Measurements from ENCODE around the gene GPHN.

The GPHN gene

DNA sequence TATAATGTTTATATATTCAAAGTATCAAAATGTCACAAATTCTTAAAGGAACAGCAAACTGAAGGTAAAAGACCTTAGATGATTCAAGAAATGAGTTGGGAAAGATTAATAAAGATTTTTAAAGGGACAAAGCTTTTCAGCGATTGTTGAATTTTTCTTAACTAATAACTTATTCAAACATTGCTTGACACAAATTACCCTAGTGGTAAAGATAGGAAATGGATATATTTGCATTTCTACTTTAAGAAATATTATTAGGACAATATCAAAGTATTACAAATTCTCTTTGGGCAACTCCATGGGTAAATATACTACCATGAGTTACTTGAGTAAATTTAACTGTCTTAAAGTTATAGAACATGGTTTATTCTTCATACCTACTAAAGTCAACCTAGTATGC lies 415.3 kb downstream of the GPHN start:
- H3K9ac ChIP-seq (ENCODE audit: low read length in 5 of 5), result no peak overlapping the region
- H3K36me3 ChIP-seq (ENCODE audit: control insufficient read depth in 5 of 5, insufficient read depth in 5 of 5, low read length in 5 of 5), result peaks cover 11 to 27% (median 20%) of the 10 kb centered on the region in 5 donors
- H3K4me1 ChIP-seq (ENCODE audit: control insufficient read depth in 5 of 5, insufficient read depth in 5 of 5, low read length in 5 of 5), result no peaks in the 10 kb centered on the region
- no peak overlapping the region for H3K4me3 ChIP-seq (ENCODE audit: low read depth in 1 of 5, low read length in 5 of 5)
- H3K9me3 ChIP-seq (ENCODE audit: control insufficient read depth in 5 of 5, low read length in 5 of 5), result no peaks in the 10 kb centered on the region
- no peaks in the 10 kb centered on the region for H3K27me3 ChIP-seq (ENCODE audit: control insufficient read depth in 5 of 5, insufficient read depth in 4 of 5, low read length in 5 of 5)
- H3K27ac ChIP-seq (ENCODE audit: low read depth, low read length), result no peak overlapping the region

DNA sequence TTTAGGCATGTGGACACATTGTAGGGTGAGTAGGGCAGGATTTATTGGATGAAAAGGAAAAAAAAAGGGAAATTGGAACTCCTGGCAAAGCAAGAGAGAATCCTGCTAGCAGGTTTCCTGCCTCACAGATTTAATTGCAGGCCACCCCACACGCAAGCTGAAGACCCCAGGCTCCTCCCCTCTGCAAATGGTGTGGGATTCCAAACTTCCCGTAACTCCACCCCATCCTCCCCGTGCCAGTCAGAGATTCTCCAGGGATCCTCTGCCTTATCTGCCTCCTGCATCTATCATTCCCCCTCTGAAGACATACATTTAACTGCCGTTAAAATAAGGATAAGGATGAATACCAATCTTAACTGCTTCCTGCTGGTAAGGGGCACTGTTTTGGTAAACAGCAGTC lies 431.5 kb downstream of the GPHN start:
- H3K36me3 ChIP-seq (ENCODE audit: control insufficient read depth in 5 of 5, insufficient read depth in 5 of 5, low read length in 5 of 5), result peaks cover 7 to 37% (median 29%) of the 10 kb centered on the region in 5 donors
- H3K27ac ChIP-seq (ENCODE audit: low read depth, low read length), result no peak overlapping the region
- peaks cover 14 to 43% (median 32%) of the 10 kb centered on the region in 5 donors for H3K9me3 ChIP-seq (ENCODE audit: control insufficient read depth in 5 of 5, low read length in 5 of 5)

DNA sequence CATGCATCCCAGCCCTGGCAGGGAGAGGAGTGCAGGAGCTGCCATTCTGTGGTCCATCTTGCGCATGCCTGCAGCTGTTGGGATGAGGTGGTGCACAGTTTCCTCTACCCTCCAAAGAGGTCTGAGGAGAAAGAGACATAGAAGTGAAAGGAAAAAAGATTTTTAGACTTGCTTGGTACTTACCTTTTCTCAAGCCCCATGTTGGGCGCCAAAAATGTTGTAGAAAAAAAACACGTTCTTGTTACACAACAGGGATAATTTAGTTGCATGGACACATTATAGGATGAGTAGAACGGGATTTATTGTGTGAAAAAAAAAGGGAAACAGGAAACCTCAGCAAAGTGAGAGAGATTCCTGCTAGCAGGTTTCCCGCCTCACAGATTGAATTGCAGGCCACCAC lies 436.9 kb downstream of the GPHN start:
- H3K27me3 ChIP-seq (ENCODE audit: control insufficient read depth in 5 of 5, insufficient read depth in 4 of 5, low read length in 5 of 5), result no peaks in the 10 kb centered on the region
- H3K27ac ChIP-seq (ENCODE audit: low read depth, low read length), result no peak overlapping the region
- H3K4me3 ChIP-seq (ENCODE audit: low read depth in 1 of 5, low read length in 5 of 5), result peak overlapping the region; percentile 10 to 58 (median 44)
- H3K36me3 ChIP-seq (ENCODE audit: control insufficient read depth in 5 of 5, insufficient read depth in 5 of 5, low read length in 5 of 5), result peaks cover 10 to 58% (median 34%) of the 10 kb centered on the region in 5 donors
- H3K9me3 ChIP-seq (ENCODE audit: control insufficient read depth in 5 of 5, low read length in 5 of 5), result peaks cover 41 to 78% (median 58%) of the 10 kb centered on the region in 5 donors
- H3K4me1 ChIP-seq (ENCODE audit: control insufficient read depth in 5 of 5, insufficient read depth in 5 of 5, low read length in 5 of 5), result no peaks in the 10 kb centered on the region
- H3K9ac ChIP-seq (ENCODE audit: low read length in 5 of 5), result no peak overlapping the region

More for the DNA sequence above, 431.5 kb downstream of the GPHN start:
- Histone ChIP-seq H3K9ac (ENCODE audit: low read length in 5 of 5) (no peak overlapping the region), H3K4me3 (ENCODE audit: low read depth in 1 of 5, low read length in 5 of 5) (peak overlapping the region in 2 of 5 donors; percentile 2 to 6), H3K4me1 (ENCODE audit: control insufficient read depth in 5 of 5, insufficient read depth in 5 of 5, low read length in 5 of 5) (no peaks in the 10 kb centered on the region), H3K27me3 (ENCODE audit: control insufficient read depth in 5 of 5, insufficient read depth in 4 of 5, low read length in 5 of 5) (no peaks in the 10 kb centered on the region)

DNA sequence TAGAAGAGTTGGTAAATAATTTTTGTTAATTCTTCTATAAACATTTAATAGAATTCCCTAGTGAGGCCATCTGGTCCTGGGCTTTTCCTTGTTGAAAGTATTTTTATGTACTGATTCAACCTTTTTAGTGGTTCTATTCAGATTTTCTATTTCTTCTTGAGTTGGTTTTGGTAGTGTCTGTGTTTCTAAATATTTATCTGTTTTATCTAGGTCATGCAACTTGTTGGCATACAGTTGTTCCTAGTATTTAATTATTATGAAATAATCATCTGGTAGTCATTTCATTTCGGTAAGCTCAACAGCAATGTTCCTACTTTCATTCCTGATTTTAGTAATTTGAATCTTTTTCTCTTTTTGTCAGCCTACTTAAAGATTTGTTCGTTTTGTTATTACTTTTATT lies 447.2 kb downstream of the GPHN start:
- no peak overlapping the region for H3K4me3 ChIP-seq (ENCODE audit: low read depth in 1 of 5, low read length in 5 of 5)
- H3K27me3 ChIP-seq (ENCODE audit: control insufficient read depth in 5 of 5, insufficient read depth in 4 of 5, low read length in 5 of 5), result no peaks in the 10 kb centered on the region
- H3K4me1 ChIP-seq (ENCODE audit: control insufficient read depth in 5 of 5, insufficient read depth in 5 of 5, low read length in 5 of 5), result no peaks in the 10 kb centered on the region
- no peak overlapping the region for H3K27ac ChIP-seq (ENCODE audit: low read depth, low read length)
- peaks cover 10 to 24% (median 18%) of the 10 kb centered on the region in 5 donors for H3K9me3 ChIP-seq (ENCODE audit: control insufficient read depth in 5 of 5, low read length in 5 of 5)
- H3K36me3 ChIP-seq (ENCODE audit: control insufficient read depth in 5 of 5, insufficient read depth in 5 of 5, low read length in 5 of 5), result peaks cover 0 to 11% (median 3%) of the 10 kb centered on the region in 5 donors
- no peak overlapping the region for H3K9ac ChIP-seq (ENCODE audit: low read length in 5 of 5)

DNA sequence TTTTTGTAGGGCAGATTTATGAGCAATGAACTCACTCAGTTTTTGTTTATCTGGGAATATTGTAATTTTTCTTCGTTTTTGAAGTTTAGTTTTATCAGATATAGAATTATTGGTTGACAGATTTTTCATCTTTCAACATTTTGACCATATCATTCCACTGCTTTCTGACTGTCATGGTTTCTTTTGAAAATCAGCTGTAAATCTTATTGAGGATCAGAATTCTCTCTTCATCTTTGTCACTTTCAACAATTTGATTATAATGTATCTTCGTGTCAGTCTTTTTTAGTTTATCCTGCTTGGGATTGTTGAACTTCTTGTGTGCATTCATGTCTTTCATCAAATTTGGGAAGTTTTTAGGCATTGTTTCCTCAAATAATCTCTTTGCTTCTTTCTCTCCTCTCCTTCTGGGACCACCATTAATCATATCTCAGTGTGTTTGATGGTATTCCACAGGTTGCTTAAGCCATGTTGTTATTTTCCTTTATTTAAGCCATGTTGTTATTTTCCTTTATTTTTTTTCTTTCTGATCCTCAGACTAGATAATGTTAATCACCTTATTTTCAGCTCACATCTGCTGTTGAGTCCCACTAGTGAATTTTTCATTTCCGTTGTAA lies 451.6 kb downstream of the GPHN start:
- H3K27me3 ChIP-seq (ENCODE audit: control insufficient read depth in 5 of 5, insufficient read depth in 4 of 5, low read length in 5 of 5), result no peaks in the 10 kb centered on the region
- peaks cover 0 to 24% (median 0%) of the 10 kb centered on the region in 5 donors for H3K36me3 ChIP-seq (ENCODE audit: control insufficient read depth in 5 of 5, insufficient read depth in 5 of 5, low read length in 5 of 5)
- no peak overlapping the region for H3K9ac ChIP-seq (ENCODE audit: low read length in 5 of 5)
- peaks cover 10 to 27% (median 15%) of the 10 kb centered on the region in 5 donors for H3K9me3 ChIP-seq (ENCODE audit: control insufficient read depth in 5 of 5, low read length in 5 of 5)
- H3K4me3 ChIP-seq (ENCODE audit: low read depth in 1 of 5, low read length in 5 of 5), result peak overlapping the region in 2 of 5 donors; percentile 1 to 3
- no peak overlapping the region for H3K27ac ChIP-seq (ENCODE audit: low read depth, low read length)
- no peaks in the 10 kb centered on the region for H3K4me1 ChIP-seq (ENCODE audit: control insufficient read depth in 5 of 5, insufficient read depth in 5 of 5, low read length in 5 of 5)

DNA sequence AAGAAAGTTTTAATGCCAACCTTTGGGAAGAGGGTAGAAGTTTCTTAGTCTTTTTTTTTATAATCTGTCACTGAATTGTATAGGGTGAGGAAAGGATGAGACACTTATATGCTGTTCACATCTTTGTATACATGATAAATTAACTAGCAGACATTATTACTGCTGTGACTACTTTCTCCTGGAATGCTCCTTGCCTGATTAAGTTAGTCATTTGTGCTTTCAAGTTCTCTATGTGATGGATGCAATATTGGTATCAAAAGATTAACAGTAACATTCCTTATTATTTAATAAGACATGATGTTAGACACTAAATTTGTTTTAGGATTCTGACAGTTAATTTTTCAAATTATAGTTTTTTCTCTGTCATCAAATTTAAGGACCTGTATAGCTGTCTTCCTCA lies 457.9 kb downstream of the GPHN start:
- H3K9me3 ChIP-seq (ENCODE audit: control insufficient read depth in 5 of 5, low read length in 5 of 5), result no peaks in the 10 kb centered on the region
- H3K27ac ChIP-seq (ENCODE audit: low read depth, low read length), result no peak overlapping the region
- H3K4me3 ChIP-seq (ENCODE audit: low read depth in 1 of 5, low read length in 5 of 5), result no peak overlapping the region
- no peak overlapping the region for H3K9ac ChIP-seq (ENCODE audit: low read length in 5 of 5)
- H3K4me1 ChIP-seq (ENCODE audit: control insufficient read depth in 5 of 5, insufficient read depth in 5 of 5, low read length in 5 of 5), result no peaks in the 10 kb centered on the region
- H3K36me3 ChIP-seq (ENCODE audit: control insufficient read depth in 5 of 5, insufficient read depth in 5 of 5, low read length in 5 of 5), result peaks cover 5 to 26% (median 10%) of the 10 kb centered on the region in 5 donors
- H3K27me3 ChIP-seq (ENCODE audit: control insufficient read depth in 5 of 5, insufficient read depth in 4 of 5, low read length in 5 of 5), result no peaks in the 10 kb centered on the region

DNA sequence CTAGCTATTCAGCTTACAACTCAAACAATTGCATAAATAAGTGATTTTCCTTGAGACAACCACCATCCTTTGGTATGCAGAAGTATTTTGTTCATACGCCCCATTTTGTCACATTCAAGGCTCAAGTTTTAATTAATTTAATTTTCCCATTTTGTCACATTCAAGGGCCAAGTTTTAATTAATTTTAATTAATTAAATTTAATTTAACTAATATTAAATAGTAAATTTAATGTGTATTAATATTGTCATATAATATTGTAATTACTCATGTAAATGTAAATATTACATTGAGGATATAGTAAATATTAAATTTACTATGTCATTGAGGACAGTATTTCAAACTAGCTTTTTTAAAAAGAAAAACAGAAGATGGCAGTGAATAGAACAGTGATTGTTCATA lies 464.5 kb downstream of the GPHN start:
- Histone ChIP-seq H3K27me3 (ENCODE audit: control insufficient read depth in 5 of 5, insufficient read depth in 4 of 5, low read length in 5 of 5) (no peaks in the 10 kb centered on the region), H3K9me3 (ENCODE audit: control insufficient read depth in 5 of 5, low read length in 5 of 5) (no peaks in the 10 kb centered on the region), H3K4me1 (ENCODE audit: control insufficient read depth in 5 of 5, insufficient read depth in 5 of 5, low read length in 5 of 5) (no peaks in the 10 kb centered on the region), H3K9ac (ENCODE audit: low read length in 5 of 5) (no peak overlapping the region), H3K4me3 (ENCODE audit: low read depth in 1 of 5, low read length in 5 of 5) (no peak overlapping the region), H3K27ac (ENCODE audit: low read depth, low read length) (no peak overlapping the region), H3K36me3 (ENCODE audit: control insufficient read depth in 5 of 5, insufficient read depth in 5 of 5, low read length in 5 of 5) (peaks cover 0 to 7% (median 0%) of the 10 kb centered on the region in 5 donors)

DNA sequence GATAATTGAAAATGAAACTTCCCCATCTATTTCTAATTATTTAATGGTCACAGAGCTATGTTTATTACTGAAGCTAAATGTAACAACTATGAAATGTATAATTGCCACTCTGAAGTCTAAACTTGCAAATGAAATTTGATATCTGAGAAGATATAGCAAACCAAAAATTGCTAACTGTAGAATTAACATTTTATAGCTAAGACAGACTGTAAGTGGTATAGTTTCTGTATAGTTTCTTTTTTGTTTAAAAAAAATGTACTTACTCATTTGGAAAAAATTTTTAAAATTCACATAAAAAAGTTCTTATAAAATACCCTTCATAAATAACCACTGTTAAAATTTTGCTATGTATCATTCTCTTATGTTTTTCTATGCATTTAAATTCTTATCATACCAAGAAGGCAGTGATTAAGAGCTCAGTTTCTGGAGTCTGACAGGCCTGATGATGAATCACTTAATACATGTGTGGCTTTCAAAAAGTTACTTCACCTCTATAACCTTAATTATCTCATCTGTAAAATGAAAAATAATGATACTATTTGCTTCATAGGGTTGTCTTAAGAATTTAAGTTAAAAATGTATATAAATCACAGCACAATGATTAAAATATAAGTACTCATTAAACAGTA lies 466.6 kb downstream of the GPHN start:
- Histone ChIP-seq H3K4me1 (ENCODE audit: control insufficient read depth in 5 of 5, insufficient read depth in 5 of 5, low read length in 5 of 5) (no peaks in the 10 kb centered on the region), H3K9me3 (ENCODE audit: control insufficient read depth in 5 of 5, low read length in 5 of 5) (no peaks in the 10 kb centered on the region), H3K27ac (ENCODE audit: low read depth, low read length) (no peak overlapping the region), H3K9ac (ENCODE audit: low read length in 5 of 5) (no peak overlapping the region), H3K27me3 (ENCODE audit: control insufficient read depth in 5 of 5, insufficient read depth in 4 of 5, low read length in 5 of 5) (no peaks in the 10 kb centered on the region), H3K4me3 (ENCODE audit: low read depth in 1 of 5, low read length in 5 of 5) (no peak overlapping the region), H3K36me3 (ENCODE audit: control insufficient read depth in 5 of 5, insufficient read depth in 5 of 5, low read length in 5 of 5) (peaks cover 0 to 8% (median 0%) of the 10 kb centered on the region in 5 donors)

DNA sequence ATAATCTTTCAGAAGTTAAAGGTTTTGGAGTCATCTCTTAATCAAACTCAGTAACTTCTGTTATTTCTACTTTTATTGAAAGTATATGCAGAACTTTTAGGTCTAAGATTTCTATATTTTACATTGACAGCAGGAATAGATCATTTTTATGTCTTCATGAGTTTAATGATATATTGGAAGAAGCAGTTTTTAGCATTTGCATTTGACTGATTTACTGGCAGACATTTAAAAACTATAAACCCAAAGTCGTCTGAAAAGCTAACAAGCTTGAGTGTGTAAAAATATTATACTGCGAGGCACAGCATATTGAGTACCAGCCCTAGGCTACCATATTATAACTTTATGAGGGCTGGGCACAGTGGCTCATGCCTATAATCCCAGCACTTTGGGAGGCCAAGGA lies 467.3 kb downstream of the GPHN start:
- H3K36me3 ChIP-seq (ENCODE audit: control insufficient read depth in 5 of 5, insufficient read depth in 5 of 5, low read length in 5 of 5), result peaks cover 0 to 9% (median 0%) of the 10 kb centered on the region in 5 donors
- H3K9ac ChIP-seq (ENCODE audit: low read length in 5 of 5), result no peak overlapping the region
- H3K9me3 ChIP-seq (ENCODE audit: control insufficient read depth in 5 of 5, low read length in 5 of 5), result no peaks in the 10 kb centered on the region
- H3K4me1 ChIP-seq (ENCODE audit: control insufficient read depth in 5 of 5, insufficient read depth in 5 of 5, low read length in 5 of 5), result no peaks in the 10 kb centered on the region
- H3K27ac ChIP-seq (ENCODE audit: low read depth, low read length), result no peak overlapping the region
- H3K27me3 ChIP-seq (ENCODE audit: control insufficient read depth in 5 of 5, insufficient read depth in 4 of 5, low read length in 5 of 5), result no peaks in the 10 kb centered on the region
- H3K4me3 ChIP-seq (ENCODE audit: low read depth in 1 of 5, low read length in 5 of 5), result no peak overlapping the region

DNA sequence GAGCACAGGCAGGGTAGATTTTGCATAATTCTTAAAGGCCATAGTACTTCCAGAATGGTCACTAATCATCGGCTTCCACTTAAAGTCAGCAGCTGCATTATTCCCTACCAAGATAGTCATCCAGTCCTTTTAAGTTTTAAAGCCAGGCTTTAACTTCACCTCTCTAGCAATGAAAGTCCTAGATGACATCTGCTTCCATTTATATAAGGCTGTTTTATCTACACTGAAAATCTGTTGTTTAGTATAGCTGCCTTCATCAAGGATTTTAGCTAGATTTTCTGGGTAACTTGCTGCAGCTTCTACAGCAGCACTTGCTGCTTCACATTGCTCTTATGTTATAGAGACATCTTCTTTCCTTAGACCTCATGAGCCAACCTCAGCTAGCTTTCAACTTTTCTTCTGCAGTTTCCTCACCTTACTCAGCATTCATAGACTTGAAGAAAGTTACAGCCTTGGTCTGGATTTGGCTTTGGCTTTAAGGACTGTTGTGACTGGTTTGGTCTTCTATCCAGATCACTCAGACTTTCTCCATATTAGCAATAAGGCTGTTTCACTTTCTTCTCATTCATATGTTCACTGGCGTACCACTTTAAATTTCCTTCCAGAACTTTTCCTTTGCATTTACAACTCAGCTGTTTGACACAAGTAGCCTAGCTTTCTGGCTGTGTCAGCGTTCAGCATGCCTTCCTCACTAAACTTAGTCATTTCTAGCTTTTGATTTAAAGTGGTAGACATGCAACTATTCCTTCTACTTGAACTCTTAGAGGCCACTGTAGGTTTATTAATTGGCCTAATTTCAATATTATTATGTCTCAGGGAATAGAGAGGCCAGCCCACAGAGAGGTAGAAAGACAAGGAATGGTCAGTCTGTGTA lies 471.4 kb downstream of the GPHN start:
- Histone ChIP-seq H3K9me3 (ENCODE audit: control insufficient read depth in 5 of 5, low read length in 5 of 5) (no peaks in the 10 kb centered on the region), H3K27ac (ENCODE audit: low read depth, low read length) (no peak overlapping the region), H3K36me3 (ENCODE audit: control insufficient read depth in 5 of 5, insufficient read depth in 5 of 5, low read length in 5 of 5) (peaks cover 0 to 3% (median 0%) of the 10 kb centered on the region in 5 donors), H3K4me3 (ENCODE audit: low read depth in 1 of 5, low read length in 5 of 5) (no peak overlapping the region), H3K27me3 (ENCODE audit: control insufficient read depth in 5 of 5, insufficient read depth in 4 of 5, low read length in 5 of 5) (no peaks in the 10 kb centered on the region), H3K4me1 (ENCODE audit: control insufficient read depth in 5 of 5, insufficient read depth in 5 of 5, low read length in 5 of 5) (peaks cover 0 to 7% (median 0%) of the 10 kb centered on the region in 5 donors), H3K9ac (ENCODE audit: low read length in 5 of 5) (no peak overlapping the region)

Measured in subcutaneous abdominal adipose tissue (tissue), 5 donors.